NCI-H2171 treated with DMSO at 0.1 percent for 48 hours (cell line): ENCODE data around the gene CDK10.
A peak's percentile ranks its signal among the peaks of the same experiment; 100 is the strongest.
"Not testable (repeated sequence)": the region's sequence is repeated elsewhere in the genome, so short reads cannot be mapped to it uniquely, and the experiment has no call there.

ENCODE experiments used
- DNase-seq: peaks from one replicate; lab custom pipeline; 2025; lab: John Stamatoyannopoulos, UW

Gene CDK10

GRCh38 chr16:89695875-89696669, 9.6 kb downstream of the CDK10 start:
- DNase-seq, result no peak

- DNase-seq, result no peak
These were observed 10.2 kb downstream of the CDK10 start for GRCh38 chr16:89696670-89697128.

- peak; percentile 17 for DNase-seq
These were observed 10.7 kb downstream of the CDK10 start for GRCh38 chr16:89697161-89697615.

- DNase-seq, result peak; percentile 40
These were observed 11.3 kb downstream of the CDK10 start for GRCh38 chr16:89697616-89698331.

GRCh38 chr16:89698717-89699116, 12.2 kb downstream of the CDK10 start:
- DNase-seq, result not testable (repeated sequence)

GRCh38 chr16:89699629-89700099, 13.2 kb downstream of the CDK10 start:
- not testable (repeated sequence) for DNase-seq

- DNase-seq, result peak; percentile 97
These were observed 13.7 kb downstream of the CDK10 start for GRCh38 chr16:89700100-89700648.

- peak; percentile 33 for DNase-seq
These were observed 14.3 kb downstream of the CDK10 start for GRCh38 chr16:89700649-89701424.

- peak; percentile 95 for DNase-seq
These were observed 15.2 kb downstream of the CDK10 start, which contains the start of gene SPATA2L for GRCh38 chr16:89701425-89702406. SPATA2L (minus strand) TSS chr16:89701705; CDS start chr16:89701232, 473 bp downstream.

GRCh38 chr16:89704281-89704680, 17.8 kb downstream of the CDK10 start:
- DNase-seq, result no peak

GRCh38 chr16:89705006-89705405, 18.5 kb downstream of the CDK10 start:
- no peak for DNase-seq

- DNase-seq, result no peak
These were observed 20.2 kb downstream of the CDK10 start for GRCh38 chr16:89706518-89707260.

GRCh38 chr16:89707695-89708094, 21.2 kb downstream of the CDK10 start:
- no peak for DNase-seq

- no peak for DNase-seq
These were observed 22.0 kb downstream of the CDK10 start for GRCh38 chr16:89708481-89708931.

- DNase-seq, result no peak
These were observed 22.7 kb downstream of the CDK10 start for GRCh38 chr16:89709166-89709565.

GRCh38 chr16:89709716-89710432, 23.4 kb downstream of the CDK10 start:
- no peak for DNase-seq

GRCh38 chr16:89710709-89711564, 24.4 kb downstream of the CDK10 start:
- DNase-seq, result no peak
